ENCODE data around the gene COG4. TPM values are rescaled to one million over a fixed set of nuclear protein-coding genes. Genes with fewer than 3 reads are reported as not detected.

Gene COG4
- total and polyA plus RNA-seq, 3 experiments from 2014 or later: 48.9 to 51.9 (median 50.7) TPM

DNA sequence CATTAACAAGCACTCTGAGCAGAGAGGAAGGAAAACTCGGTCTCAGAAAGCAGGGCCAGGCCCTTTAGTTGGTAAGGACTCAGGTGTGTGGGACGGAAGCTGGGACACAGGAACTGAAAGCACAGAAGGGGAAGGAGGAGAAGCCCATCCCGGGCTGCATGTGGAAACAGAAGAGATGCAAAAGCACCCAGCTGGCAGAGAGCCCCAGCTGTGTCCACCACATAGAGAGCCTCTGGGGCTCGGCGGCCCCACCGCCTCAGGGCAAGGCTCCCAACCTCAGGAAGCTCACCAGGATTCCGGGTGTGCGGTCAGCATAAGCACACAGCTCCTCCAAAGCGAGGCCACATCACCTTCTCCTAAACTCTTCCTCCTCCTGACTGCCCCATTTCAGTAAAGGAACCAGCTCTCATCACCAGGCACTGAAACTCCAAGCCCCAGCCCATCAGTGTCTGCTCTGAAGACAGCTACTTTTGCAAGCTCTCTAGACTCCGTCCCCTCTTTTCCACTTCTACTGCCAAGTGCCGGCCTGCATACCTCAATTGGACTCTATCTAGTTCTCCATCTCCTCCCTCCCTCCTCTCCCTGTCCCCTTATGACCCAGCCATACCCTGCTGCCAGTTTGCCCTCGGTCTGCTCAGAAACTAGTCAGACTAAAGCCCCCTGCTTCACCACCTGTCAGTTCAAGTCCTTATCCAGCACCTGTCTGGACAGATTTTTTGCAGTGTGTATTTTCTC, 90.5 kb downstream of the COG4 start:
- POLR2A ChIA-PET: interaction anchor here (0.6 kb wide), 1 partner anchor 82 kb away, joined by 4 read pairs; no protein-coding TSS in a partner anchor
- Mint-ChIP-seq H3K27me3 (no peaks in the 10 kb centered on the region), H3K27ac (peak overlapping the region in 5 of 8 donors; percentile 32 to 81 (median 73)), H3K36me3 (peaks cover 0 to 15% (median 0%) of the 10 kb centered on the region in 3 donors), H3K9me3 (no peaks in the 10 kb centered on the region), H3K4me3 (peak overlapping the region in 2 of 7 donors; percentile 1 to 81), H3K4me1 (peaks cover 46 to 85% (median 77%) of the 10 kb centered on the region in 3 donors)
- H3K27ac ChIP-seq (ENCODE audit: low read depth, low read length): peak overlapping the region; percentile 62
- H3K36me3 ChIP-seq (ENCODE audit: insufficient read depth, low read length): peaks cover 3% of the 10 kb centered on the region
- H3K27me3 ChIP-seq (ENCODE audit: insufficient read depth, low read length, poor library complexity, severe bottlenecking): no peaks in the 10 kb centered on the region
- no peaks in the 10 kb centered on the region for H3K9me3 ChIP-seq (ENCODE audit: low read length)
- CTCF ChIA-PET: no interaction called here
- no peak for DNase-seq
- no peak overlapping the region for H3K4me3 ChIP-seq (ENCODE audit: low read length)
- peaks cover 67% of the 10 kb centered on the region for H3K4me1 ChIP-seq (ENCODE audit: insufficient read depth, low read length)

DNA sequence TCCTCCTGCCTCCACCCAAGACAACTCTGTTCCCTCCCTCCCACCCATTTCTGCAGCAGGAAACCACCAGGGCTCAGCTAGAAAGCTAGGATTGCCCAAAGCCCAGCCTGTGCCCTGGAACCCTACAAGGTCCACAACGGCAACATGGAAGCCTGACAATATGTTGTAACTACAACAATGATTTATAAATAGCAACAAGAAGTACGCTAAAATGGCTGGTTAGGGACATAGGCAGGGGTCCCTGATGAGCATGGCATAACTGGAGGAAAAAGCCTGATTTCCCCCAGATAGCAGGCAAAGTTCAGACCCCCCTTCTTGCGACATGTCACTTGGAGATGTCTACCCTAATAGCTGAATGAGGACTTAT, 91.0 kb downstream of the COG4 start:
- peak overlapping the region; percentile 62 for H3K27ac ChIP-seq (ENCODE audit: low read depth, low read length)
- H3K4me1 Mint-ChIP-seq: peaks cover 44 to 85% (median 77%) of the 10 kb centered on the region in 3 donors
- CTCF ChIA-PET: no interaction called here

DNA sequence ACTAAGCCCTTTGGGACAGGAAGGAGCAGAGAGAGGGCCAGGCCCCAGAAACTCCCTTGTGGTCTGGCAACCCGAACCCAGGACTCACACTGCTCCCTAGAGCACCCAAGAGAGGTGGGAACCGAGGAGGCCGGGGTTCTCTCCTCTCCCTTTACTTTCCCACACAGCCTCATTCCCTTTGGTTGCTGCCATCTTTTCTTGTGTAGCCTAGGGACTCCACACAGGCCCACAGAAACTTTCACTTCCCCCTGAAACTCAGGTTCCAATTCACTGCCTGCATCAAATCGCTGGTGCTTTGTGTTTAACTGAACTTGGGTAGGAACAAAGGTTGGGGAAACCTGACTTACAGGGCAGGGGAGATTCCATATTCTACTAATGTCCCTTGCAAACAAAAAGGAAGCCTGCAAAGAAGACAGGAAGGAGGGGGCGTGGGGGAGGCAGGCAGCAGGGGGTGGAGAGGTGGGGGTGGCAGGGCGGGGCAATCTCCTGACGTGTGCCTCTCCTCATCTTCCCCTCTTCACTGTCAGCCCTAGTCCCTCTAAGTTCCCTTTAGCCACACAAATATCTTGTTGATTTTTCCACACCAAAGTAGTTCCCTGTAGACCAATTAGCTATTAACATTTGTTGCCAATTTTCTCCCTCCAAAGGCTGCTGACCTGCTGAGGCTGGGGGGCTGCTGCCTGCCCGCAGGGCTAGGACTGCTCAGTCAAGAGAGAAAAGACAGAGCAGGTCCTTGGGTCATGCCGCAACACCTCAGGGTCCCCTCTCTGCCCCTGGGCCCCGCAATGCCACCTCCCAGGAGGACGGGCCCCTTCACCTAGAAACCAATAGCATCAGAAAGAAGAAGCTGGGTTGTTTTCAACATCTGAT, 92.5 kb downstream of the COG4 start:
- CTCF ChIA-PET: interaction anchor here (0.7 kb wide), 1 partner anchor 21 kb away, joined by 3 read pairs; no protein-coding TSS in a partner anchor
- Mint-ChIP-seq H3K36me3 (peaks cover 0 to 13% (median 3%) of the 10 kb centered on the region in 3 donors), H3K4me3 (peak overlapping the region; percentile 48 to 79 (median 61)), H3K4me1 (peaks cover 36 to 74% (median 70%) of the 10 kb centered on the region in 3 donors), H3K9me3 (no peaks in the 10 kb centered on the region), H3K27me3 (no peaks in the 10 kb centered on the region), H3K27ac (peak overlapping the region; percentile 80 to 98 (median 90))
- POLR2A ChIA-PET: no interaction called here
- Histone ChIP-seq H3K27ac (ENCODE audit: low read depth, low read length) (peak overlapping the region; percentile 86), H3K27me3 (ENCODE audit: insufficient read depth, low read length, poor library complexity, severe bottlenecking) (no peaks in the 10 kb centered on the region), H3K4me3 (ENCODE audit: low read length) (peak overlapping the region; percentile 44), H3K36me3 (ENCODE audit: insufficient read depth, low read length) (peaks cover 3% of the 10 kb centered on the region), H3K9me3 (ENCODE audit: low read length) (no peaks in the 10 kb centered on the region), H3K4me1 (ENCODE audit: insufficient read depth, low read length) (peaks cover 52% of the 10 kb centered on the region)
- DNase-seq: peak; percentile 29 to 67 (median 49)

More for the DNA sequence above, 91.0 kb downstream of the COG4 start:
- POLR2A ChIA-PET: no interaction called here
- Mint-ChIP-seq H3K27ac (peak overlapping the region in 2 of 8 donors; percentile 27 to 29), H3K9me3 (no peaks in the 10 kb centered on the region), H3K36me3 (peaks cover 0 to 15% (median 3%) of the 10 kb centered on the region in 3 donors), H3K27me3 (no peaks in the 10 kb centered on the region), H3K4me3 (peak overlapping the region in 1 of 7 donors; percentile 81)
- peaks cover 3% of the 10 kb centered on the region for H3K36me3 ChIP-seq (ENCODE audit: insufficient read depth, low read length)
- peaks cover 64% of the 10 kb centered on the region for H3K4me1 ChIP-seq (ENCODE audit: insufficient read depth, low read length)
- no peaks in the 10 kb centered on the region for H3K27me3 ChIP-seq (ENCODE audit: insufficient read depth, low read length, poor library complexity, severe bottlenecking)
- no peak for DNase-seq
- H3K9me3 ChIP-seq (ENCODE audit: low read length): no peaks in the 10 kb centered on the region
- no peak overlapping the region for H3K4me3 ChIP-seq (ENCODE audit: low read length)

Other genes starting within 250 kb of the COG4 start
- gene AARS1, start 234.0 kb downstream of the COG4 start, total RNA-seq: 100 to 1,000 TPM; 135 to 136 TPM
- 38.6 TPM for gene AARS1, start 234.0 kb downstream of the COG4 start, polyA plus RNA-seq
- 10 to 100 TPM; 36.0 to 38.8 TPM for gene DDX19B, start 224.4 kb downstream of the COG4 start, total RNA-seq
- gene DDX19B, start 224.4 kb downstream of the COG4 start, polyA plus RNA-seq: 52.9 TPM
- 10 to 100 TPM; 73.6 to 76.1 TPM for gene DDX19A, start 176.7 kb downstream of the COG4 start, total RNA-seq
- 45.3 TPM for gene DDX19A, start 176.7 kb downstream of the COG4 start, polyA plus RNA-seq
- 10 to 100 TPM; 24.2 to 24.8 TPM for gene ST3GAL2, start 84.5 kb downstream of the COG4 start, total RNA-seq
- 20.1 TPM for gene ST3GAL2, start 84.5 kb downstream of the COG4 start, polyA plus RNA-seq
- gene FCSK, start 69.0 kb downstream of the COG4 start, total RNA-seq: 10 to 100 TPM; 15.1 to 16.9 TPM
- 7.8 TPM for gene FCSK, start 69.0 kb downstream of the COG4 start, polyA plus RNA-seq
- 100 to 1,000 TPM; 605 to 642 TPM for gene SF3B3, start 262 bp upstream of the COG4 start, total RNA-seq
- gene SF3B3, start 262 bp upstream of the COG4 start, polyA plus RNA-seq: 134 TPM
- not detected for gene IL34, start 123.0 kb upstream of the COG4 start, total RNA-seq
- gene IL34, start 123.0 kb upstream of the COG4 start, polyA plus RNA-seq: not detected
- 1 to 10 TPM; 2.2 to 3.0 TPM for gene MTSS2, start 162.5 kb upstream of the COG4 start, total RNA-seq
- not detected for gene MTSS2, start 162.5 kb upstream of the COG4 start, polyA plus RNA-seq

Data from CD8-positive, alpha-beta memory T cell (primary cell).